IPS-20b (cell line): ENCODE data around the gene CEP95.
"Not testable (repeated sequence)": the region's sequence is repeated elsewhere in the genome, so short reads cannot be mapped to it uniquely, and the experiment has no call there.

Source experiments
- H3K27ac ChIP-seq: one replicate; pipeline ENCODE4 v1.5.1; 2013; ENCODE audit warnings: low read length
- H3K27me3 ChIP-seq: 2 replicates; pipeline ENCODE4 v1.6.1; 2013; ENCODE audit warnings: mild to moderate bottlenecking, low read length, inconsistent platforms; ENCODE audit not compliant: insufficient read depth
- H3K36me3 ChIP-seq: 2 replicates; pipeline ENCODE4 v1.6.1; 2013; ENCODE audit warnings: low read depth, mild to moderate bottlenecking, inconsistent platforms, low read length, moderate library complexity; ENCODE audit not compliant: insufficient read depth
- H3K4me1 ChIP-seq: 2 replicates; pipeline ENCODE4 v1.6.1; 2013; ENCODE audit warnings: mild to moderate bottlenecking, control low read depth, inconsistent platforms, low read length, moderate library complexity; ENCODE audit not compliant: insufficient read depth
- H3K4me3 ChIP-seq: 2 replicates; pipeline ENCODE4 v1.5.1; 2013; ENCODE audit warnings: mild to moderate bottlenecking, low read length, inconsistent platforms
- H3K9ac ChIP-seq: 2 replicates; pipeline ENCODE4 v1.6.1; 2013; ENCODE audit warnings: low read depth, mild to moderate bottlenecking, inconsistent platforms, low read length, moderate library complexity
- H3K9me3 ChIP-seq: 2 replicates; pipeline ENCODE4 v1.6.1; 2013; ENCODE audit warnings: mild to moderate bottlenecking, low read depth, low read length, inconsistent platforms; ENCODE audit not compliant: insufficient read depth

CEP95 gene

DNA sequence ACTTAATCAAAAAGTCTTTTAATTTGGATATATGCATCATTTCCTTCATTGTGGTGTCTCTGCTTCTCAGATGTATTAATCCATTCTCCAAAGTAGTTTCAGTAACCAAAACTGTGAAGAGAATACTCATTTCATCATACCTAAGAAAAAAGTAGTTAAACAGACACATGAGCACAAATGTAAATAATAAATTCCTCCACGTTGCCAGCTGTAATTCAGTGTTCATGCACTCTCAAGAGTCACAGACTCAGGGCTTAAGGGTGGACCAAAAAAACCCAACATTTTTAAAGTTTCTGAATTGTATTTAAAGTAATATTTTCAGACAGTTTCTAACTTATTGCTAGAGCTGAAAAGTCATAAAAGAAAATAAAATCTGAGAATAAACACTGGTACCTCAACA lies 28.9 kb upstream of the CEP95 start:
- peaks cover 48% of the 10 kb centered on the region for H3K36me3 ChIP-seq
- H3K4me3 ChIP-seq, result no peak overlapping the region
- no peaks in the 10 kb centered on the region for H3K27me3 ChIP-seq
- H3K9ac ChIP-seq, result no peak overlapping the region
- no peaks in the 10 kb centered on the region for H3K4me1 ChIP-seq
- H3K9me3 ChIP-seq, result no peaks in the 10 kb centered on the region
- no peak overlapping the region for H3K27ac ChIP-seq

DNA sequence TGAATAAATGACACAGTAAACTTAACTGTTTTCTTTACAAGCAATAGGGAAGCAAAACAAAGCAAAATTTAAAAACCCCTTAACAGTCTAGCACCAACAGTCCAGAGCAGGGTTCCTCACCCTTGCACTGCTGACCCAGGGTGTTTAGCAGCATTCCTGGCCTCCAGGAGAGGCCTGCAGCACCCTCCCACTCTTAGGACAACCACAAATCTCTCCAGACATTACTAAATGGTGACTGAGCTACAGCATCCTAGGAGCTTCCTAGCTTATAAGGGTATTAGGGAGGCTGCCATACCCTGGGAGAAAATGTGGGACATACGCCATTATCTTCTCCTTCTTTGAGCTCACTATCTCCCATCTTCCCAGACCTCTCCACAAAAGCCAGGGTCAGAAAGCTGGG lies 25.8 kb upstream of the CEP95 start:
- Histone ChIP-seq H3K27me3 (no peaks in the 10 kb centered on the region), H3K9me3 (no peaks in the 10 kb centered on the region), H3K4me1 (no peaks in the 10 kb centered on the region), H3K4me3 (no peak overlapping the region), H3K36me3 (peaks cover 77% of the 10 kb centered on the region), H3K27ac (no peak overlapping the region), H3K9ac (no peak overlapping the region)

DNA sequence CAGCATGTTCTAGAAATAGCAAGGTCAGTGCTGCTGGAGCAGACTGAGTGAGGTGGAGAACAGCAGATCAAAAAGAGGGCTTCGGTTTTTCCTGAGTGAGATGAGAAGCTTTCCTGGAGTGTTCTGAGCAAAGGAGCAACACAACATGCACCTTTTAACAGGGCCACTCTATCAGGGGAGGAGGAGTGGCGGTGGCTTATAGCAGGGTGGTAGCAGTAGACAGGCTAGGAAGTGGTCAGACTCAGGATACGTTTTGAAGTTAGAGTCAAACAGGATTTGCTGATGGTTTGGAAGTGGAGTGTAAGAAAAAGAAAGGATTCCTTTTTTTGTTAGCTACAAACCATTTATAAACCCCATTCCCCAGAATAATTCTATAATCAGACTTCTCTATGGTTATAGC lies 22.4 kb upstream of the CEP95 start:
- Histone ChIP-seq H3K27ac (no peak overlapping the region), H3K4me1 (no peaks in the 10 kb centered on the region), H3K36me3 (peaks cover 90% of the 10 kb centered on the region), H3K27me3 (no peaks in the 10 kb centered on the region), H3K9me3 (no peaks in the 10 kb centered on the region), H3K9ac (no peak overlapping the region), H3K4me3 (no peak overlapping the region)

DNA sequence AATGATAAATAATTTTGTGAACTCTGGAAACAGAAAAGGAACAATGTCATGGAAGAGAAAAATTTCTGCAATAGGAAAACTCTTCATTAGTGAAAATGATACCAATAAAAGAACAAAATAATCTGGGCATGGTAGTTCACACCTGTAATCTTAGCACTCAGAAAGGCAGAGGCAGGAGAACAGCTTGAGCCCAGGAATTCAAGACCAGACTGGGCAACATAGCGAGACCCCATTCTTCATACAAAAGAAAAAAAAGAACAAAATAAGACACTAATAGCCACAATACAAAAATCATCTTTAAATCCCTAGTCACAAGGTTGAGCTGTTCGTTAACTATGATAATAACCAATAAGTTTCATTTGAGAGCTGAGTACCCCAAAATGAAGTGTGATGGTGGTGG lies 18.5 kb upstream of the CEP95 start:
- Histone ChIP-seq H3K9ac (no peak overlapping the region), H3K36me3 (peaks cover 94% of the 10 kb centered on the region), H3K9me3 (no peaks in the 10 kb centered on the region), H3K4me3 (no peak overlapping the region), H3K27ac (no peak overlapping the region), H3K4me1 (no peaks in the 10 kb centered on the region), H3K27me3 (no peaks in the 10 kb centered on the region)

DNA sequence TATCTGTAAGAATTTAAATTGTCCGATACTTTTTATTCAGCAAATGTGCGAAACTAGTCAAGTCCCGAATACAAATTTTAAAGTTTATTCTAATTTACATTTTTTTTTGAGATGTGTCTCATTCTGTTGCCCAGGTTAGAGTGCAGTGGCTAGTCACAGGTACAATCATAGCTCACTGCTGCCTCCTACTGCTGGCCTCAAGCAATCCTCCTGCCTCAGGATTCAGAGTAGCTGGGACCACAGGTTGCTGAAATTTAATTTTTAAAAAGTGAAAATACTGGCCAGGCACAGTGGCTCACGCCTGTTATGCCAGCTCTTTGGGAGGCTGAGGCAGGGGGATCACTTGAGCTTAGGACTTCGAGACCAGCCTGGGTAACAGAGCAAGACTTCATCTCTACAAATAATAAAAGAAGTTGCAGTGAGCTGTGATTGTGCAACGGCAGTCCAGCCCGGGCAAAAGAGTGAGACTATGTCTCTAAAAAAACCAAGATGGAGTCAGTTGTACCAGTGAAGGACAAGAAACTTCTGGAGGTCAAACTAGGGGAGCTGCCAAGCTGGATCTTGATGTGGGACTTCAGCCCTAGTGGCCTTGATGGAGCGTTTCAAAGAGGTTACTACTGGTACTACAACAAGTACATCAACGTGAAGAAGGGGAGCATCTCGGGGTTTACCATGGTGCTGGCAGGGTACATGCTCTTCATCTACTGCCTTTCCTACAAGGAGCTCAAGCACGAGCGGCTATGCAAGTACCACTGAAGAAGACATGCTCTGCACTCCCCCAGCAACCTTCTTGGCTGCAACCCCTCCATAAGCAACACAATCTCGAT lies 15.5 kb upstream of the CEP95 start:
- H3K27me3 ChIP-seq, result no peaks in the 10 kb centered on the region
- H3K4me3 ChIP-seq, result no peak overlapping the region
- peaks cover 72% of the 10 kb centered on the region for H3K36me3 ChIP-seq
- no peak overlapping the region for H3K9ac ChIP-seq
- no peak overlapping the region for H3K27ac ChIP-seq
- H3K9me3 ChIP-seq, result no peaks in the 10 kb centered on the region
- no peaks in the 10 kb centered on the region for H3K4me1 ChIP-seq

DNA sequence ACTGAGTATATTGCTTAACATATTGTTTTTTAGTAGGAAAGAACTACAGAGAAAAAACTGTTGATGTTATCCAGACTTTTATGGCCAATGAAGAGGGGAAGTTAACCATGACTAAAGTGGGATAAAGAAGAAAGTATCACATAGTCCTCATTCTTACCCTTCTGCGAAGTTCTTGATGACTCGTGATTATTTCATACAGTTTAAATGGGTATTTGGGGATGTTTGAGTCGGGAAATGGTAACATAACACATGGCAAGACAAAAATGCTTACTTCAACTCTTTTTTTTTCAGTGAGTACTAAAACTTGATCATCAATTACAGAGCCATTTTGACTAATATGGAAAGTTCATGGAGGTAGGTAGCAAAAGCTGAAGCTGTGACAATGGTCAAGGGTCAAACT lies 14.8 kb upstream of the CEP95 start:
- H3K4me1 ChIP-seq, result no peaks in the 10 kb centered on the region
- H3K36me3 ChIP-seq, result peaks cover 64% of the 10 kb centered on the region

DNA sequence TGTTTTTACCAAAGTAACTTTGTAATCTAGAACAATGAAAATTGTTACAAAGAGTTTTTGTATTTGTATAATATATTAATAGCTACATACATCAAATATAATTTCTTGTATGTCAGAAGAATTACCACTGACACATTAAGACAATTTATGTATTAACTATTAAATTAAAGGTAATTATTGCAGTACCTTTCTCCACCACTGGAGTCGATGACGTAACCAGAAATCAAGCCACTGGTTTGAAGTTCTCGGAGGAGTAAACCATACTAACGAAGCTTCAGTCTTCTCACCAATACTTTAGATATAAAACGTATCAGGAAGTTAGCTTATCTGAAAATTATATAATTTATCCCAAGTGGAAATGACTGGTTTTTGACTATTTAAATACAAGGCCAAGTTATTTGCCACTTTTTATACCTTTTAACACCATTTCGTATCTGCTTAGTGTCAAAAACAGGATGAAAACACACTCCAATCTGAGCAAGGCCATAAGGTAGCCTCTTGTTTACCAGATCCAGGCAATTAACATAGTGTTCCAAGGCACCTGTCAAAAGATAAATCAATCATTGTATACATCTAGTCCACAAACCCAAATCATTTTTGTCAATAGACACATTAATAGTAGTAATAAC lies 14.2 kb upstream of the CEP95 start:
- no peaks in the 10 kb centered on the region for H3K9me3 ChIP-seq
- no peaks in the 10 kb centered on the region for H3K27me3 ChIP-seq
- no peak overlapping the region for H3K9ac ChIP-seq
- H3K4me1 ChIP-seq, result no peaks in the 10 kb centered on the region
- no peak overlapping the region for H3K4me3 ChIP-seq
- no peak overlapping the region for H3K27ac ChIP-seq
- H3K36me3 ChIP-seq, result peaks cover 60% of the 10 kb centered on the region

More for the DNA sequence above, 14.8 kb upstream of the CEP95 start:
- Histone ChIP-seq H3K27me3 (no peaks in the 10 kb centered on the region), H3K4me3 (no peak overlapping the region), H3K9me3 (no peaks in the 10 kb centered on the region), H3K9ac (no peak overlapping the region), H3K27ac (no peak overlapping the region)

DNA sequence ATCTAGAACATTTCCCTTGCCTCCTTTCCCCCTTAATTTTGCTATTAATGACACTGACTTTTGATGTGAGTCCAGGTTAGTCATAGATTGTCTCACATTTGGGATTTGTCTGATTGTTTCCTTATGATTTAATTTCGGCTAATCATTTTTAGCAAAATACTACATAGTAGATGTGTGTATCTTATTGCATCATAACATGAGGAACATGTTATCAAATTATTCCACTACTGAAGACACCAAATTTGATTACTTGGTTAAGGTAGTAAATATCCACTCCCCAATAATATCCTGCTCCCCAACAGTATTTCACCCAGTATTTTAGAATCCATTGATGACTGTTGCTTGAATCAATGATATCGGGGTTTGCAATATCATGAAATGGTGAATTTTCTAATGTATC lies 12.7 kb upstream of the CEP95 start:
- Histone ChIP-seq H3K4me3 (no peak overlapping the region), H3K36me3 (peaks cover 61% of the 10 kb centered on the region), H3K9ac (no peak overlapping the region), H3K9me3 (no peaks in the 10 kb centered on the region), H3K4me1 (no peaks in the 10 kb centered on the region), H3K27ac (no peak overlapping the region), H3K27me3 (no peaks in the 10 kb centered on the region)

DNA sequence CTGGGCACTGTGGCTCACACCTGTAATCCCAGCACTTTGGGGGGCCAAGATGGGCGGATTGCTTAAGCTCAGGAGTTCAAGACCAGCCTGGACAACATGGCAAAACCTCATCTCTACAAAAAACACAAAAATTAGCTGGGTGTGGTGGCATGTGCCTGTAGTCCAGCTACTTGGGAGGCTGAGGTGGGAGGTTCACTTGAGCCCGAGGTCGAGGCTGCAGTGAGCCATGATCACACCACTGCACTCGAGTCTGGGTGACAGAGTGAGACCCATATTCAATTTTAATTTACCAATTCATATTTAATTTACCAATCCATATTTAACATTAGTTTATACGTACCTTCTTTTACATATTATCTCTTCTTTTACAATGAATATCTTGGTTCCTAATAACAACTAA lies 11.5 kb upstream of the CEP95 start:
- not testable (repeated sequence) for H3K9ac ChIP-seq
- peak overlapping the region; percentile 68; the same call in 1 of the 2 replicates for H3K4me3 ChIP-seq

DNA sequence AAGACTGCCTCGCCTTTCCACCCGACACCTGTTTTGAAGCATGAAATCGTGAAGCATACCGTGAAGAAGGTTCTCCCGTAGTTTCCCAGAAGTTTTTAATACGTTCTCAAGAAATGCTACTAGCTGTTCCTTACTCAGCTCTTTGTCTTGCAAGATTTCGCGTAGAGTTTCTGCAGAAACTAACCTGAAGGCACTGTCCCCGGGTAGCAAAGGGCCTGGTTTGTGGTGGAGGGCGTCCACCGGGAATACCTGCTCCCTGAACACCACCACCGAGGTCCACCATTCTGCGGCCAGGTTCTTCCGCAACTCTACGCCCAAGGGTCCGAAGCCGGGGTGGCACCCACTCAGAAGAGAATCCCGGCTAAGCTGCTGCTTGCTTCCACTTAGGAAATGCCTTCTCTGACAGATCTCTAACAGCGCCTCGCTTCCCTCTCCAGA lies 10.4 kb upstream of the CEP95 start:
- Histone ChIP-seq H3K4me3 (peak overlapping the region; percentile 68), H3K9me3 (no peaks in the 10 kb centered on the region), H3K9ac (peak overlapping the region; percentile 94), H3K4me1 (no peaks in the 10 kb centered on the region), H3K36me3 (peaks cover 63% of the 10 kb centered on the region), H3K27me3 (no peaks in the 10 kb centered on the region), H3K27ac (no peak overlapping the region)

More for the DNA sequence above, 11.5 kb upstream of the CEP95 start:
- not testable (repeated sequence) for H3K27me3 ChIP-seq, H3K27ac ChIP-seq, H3K4me1 ChIP-seq, H3K9me3 ChIP-seq
- H3K36me3 ChIP-seq, result peaks cover 63% of the 10 kb centered on the region

DNA sequence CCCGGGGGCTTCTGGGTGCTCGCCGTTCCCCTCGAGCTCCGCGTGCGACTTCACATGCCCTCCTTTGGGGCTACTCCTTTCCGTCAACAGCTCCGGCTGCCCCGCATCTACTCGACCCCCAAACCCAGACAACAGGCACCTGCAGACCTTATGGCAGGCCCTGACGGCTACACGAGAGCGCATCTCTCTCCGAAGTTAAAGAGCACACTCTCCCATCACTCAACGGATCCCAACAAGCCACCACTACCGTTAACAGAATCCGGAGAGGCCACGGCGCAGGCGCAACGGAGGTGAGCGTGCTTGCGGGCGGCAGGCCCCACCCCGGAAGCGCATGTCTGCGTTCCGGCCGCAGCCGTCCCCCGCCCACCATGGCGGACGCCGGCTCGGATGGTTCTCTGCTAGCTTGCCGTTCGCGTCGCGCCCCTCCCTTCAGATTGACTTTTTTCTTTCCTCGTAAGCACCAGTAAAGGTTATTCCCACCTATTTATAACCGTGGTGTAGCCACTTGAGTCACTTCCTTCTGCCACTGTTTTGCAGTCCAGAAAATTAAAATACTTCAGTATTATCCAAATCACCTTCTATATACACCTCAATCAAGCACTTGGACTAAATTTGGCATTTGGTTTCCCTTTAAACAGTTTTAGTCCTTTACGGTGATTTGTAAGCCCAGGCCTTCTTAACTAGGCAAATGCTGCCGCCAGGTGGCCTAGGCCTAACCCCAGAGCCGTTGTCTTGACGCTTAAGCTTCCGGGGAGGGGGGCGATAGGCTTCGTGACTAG lies 9.8 kb upstream of the CEP95 start, which contains the start of gene POLG2:
Gene POLG2 (minus strand): TSS at position 269 of the 779 bp plus-strand sequence. CDS start 86 bp downstream, at position 183.
- H3K9me3 ChIP-seq, result no peaks in the 10 kb centered on the region
- peak within 1 kb of the TSS; percentile 80 for H3K27ac ChIP-seq
- peaks cover 63% of the 10 kb centered on the region for H3K36me3 ChIP-seq
- H3K4me3 ChIP-seq, result peak within 1 kb of the TSS; percentile 68
- H3K27me3 ChIP-seq, result no peaks in the 10 kb centered on the region
- H3K9ac ChIP-seq, result peak within 1 kb of the TSS; percentile 94
- no peaks in the 10 kb centered on the region for H3K4me1 ChIP-seq
